SK-N-SH treated with all-trans-retinoic acid at 6 μM for 48 hours (cell line): ENCODE results near the gene MTF1.

Source experiments
- ATAC-seq: fragments of 200-7000 bp; cut with Tn5 transposase; 3 replicates; pipeline ENCODE4 v1.9.1; 2020; ENCODE audit warnings: mild to moderate bottlenecking, moderate library complexity
- ARNTL ChIP-seq: fragments of 450-650 bp; formaldehyde crosslinking; IDR thresholded peaks from 2 replicates; pipeline ENCODE4 v1.5.0; 2020; ENCODE audit warnings: low read depth, mild to moderate bottlenecking, moderate library complexity, borderline replicate concordance
- BACH2 ChIP-seq: fragments of 250-450 bp; sonication (Bioruptor Pico); IDR thresholded peaks from 2 replicates; pipeline ENCODE4 v1.9.0; 2021; ENCODE audit warnings: mild to moderate bottlenecking, borderline replicate concordance
- CREB5 ChIP-seq: fragments of 250-450 bp; sonication (Bioruptor Pico); IDR thresholded peaks from 2 replicates; pipeline ENCODE4 v1.5.1; 2020; ENCODE audit warnings: low read depth, mild to moderate bottlenecking, moderate library complexity
- CSDC2 ChIP-seq: fragments of 250-450 bp; sonication (Bioruptor Pico); IDR thresholded peaks from 2 replicates; pipeline ENCODE4 v1.5.0; 2020; ENCODE audit warnings: mild to moderate bottlenecking, moderate library complexity
- CSRNP3 ChIP-seq: fragments of 250-450 bp; sonication (Bioruptor Pico); IDR thresholded peaks from 2 replicates; pipeline ENCODE4 v1.5.1; 2021; ENCODE audit warnings: mild to moderate bottlenecking, moderate library complexity
- GLIS3 ChIP-seq: fragments of 250-450 bp; sonication (Bioruptor Pico); IDR thresholded peaks from 2 replicates; pipeline ENCODE4 v1.5.0; 2020; ENCODE audit warnings: mild to moderate bottlenecking, moderate library complexity
- ISL1 ChIP-seq: fragments of 250-450 bp; sonication (Bioruptor Pico); IDR thresholded peaks from 2 replicates; pipeline ENCODE4 v2.1.2; 2022; ENCODE audit warnings: mild to moderate bottlenecking, moderate library complexity
- OSR1 ChIP-seq: fragments of 250-450 bp; sonication (Bioruptor Pico); IDR thresholded peaks from 2 replicates; pipeline ENCODE4 v1.8.0; 2022; ENCODE audit warnings: moderate library complexity, mild to moderate bottlenecking, inconsistent platforms
- POU6F1 ChIP-seq: fragments of 250-450 bp; sonication (Bioruptor Pico); IDR thresholded peaks from 2 replicates; pipeline ENCODE4 v1.8.0; 2021; ENCODE audit warnings: low read depth, mild to moderate bottlenecking, moderate library complexity, borderline replicate concordance
- RARB ChIP-seq: fragments of 250-450 bp; sonication (Bioruptor Pico); IDR thresholded peaks from 2 replicates; pipeline ENCODE4 v1.8.0; 2021; ENCODE audit warnings: mild to moderate bottlenecking, moderate library complexity
- SNAI2 ChIP-seq: fragments of 250-450 bp; sonication (Bioruptor Pico); IDR thresholded peaks from 2 replicates; pipeline ENCODE4 v1.5.0; 2020; ENCODE audit warnings: mild to moderate bottlenecking, moderate library complexity
- TCF4 ChIP-seq: fragments of 250-450 bp; sonication (Bioruptor Pico); IDR thresholded peaks from 2 replicates; pipeline ENCODE4 v1.8.0; 2021; ENCODE audit warnings: mild to moderate bottlenecking, moderate library complexity, borderline replicate concordance
- TSHZ2 ChIP-seq: fragments of 250-450 bp; sonication (Bioruptor Pico); IDR thresholded peaks from 2 replicates; pipeline ENCODE4 v1.5.0; 2020; ENCODE audit warnings: mild to moderate bottlenecking, moderate library complexity
- ZC3H10 ChIP-seq: fragments of 250-450 bp; sonication (Bioruptor Pico); IDR thresholded peaks from 2 replicates; pipeline ENCODE4 v1.5.1; 2021; ENCODE audit warnings: mild to moderate bottlenecking, moderate library complexity
- ZNF565 ChIP-seq: fragments of 450-650 bp; formaldehyde crosslinking; conservative IDR thresholded peaks from 2 replicates; pipeline ENCODE4 v1.5.0; 2020; ENCODE audit warnings: low read depth, mild to moderate bottlenecking, moderate library complexity
- ZNF70 ChIP-seq: fragments of 450-650 bp; formaldehyde crosslinking; IDR thresholded peaks from 2 replicates; pipeline ENCODE4 v1.5.0; 2020; ENCODE audit warnings: mild to moderate bottlenecking, moderate library complexity
- ZNF8 ChIP-seq: fragments of 450-650 bp; formaldehyde crosslinking; IDR thresholded peaks from 2 replicates; pipeline ENCODE4 v1.5.0; 2020; ENCODE audit warnings: mild to moderate bottlenecking, moderate library complexity

MTF1 gene

GRCh38 chr1:37853157-37853556 is 6.2 kb downstream of the MTF1 start:
- TF ChIP-seq CSDC2: no peak
- ATAC-seq: no peak

- ATAC-seq: no peak
These were observed 7.6 kb downstream of the MTF1 start for GRCh38 chr1:37851782-37852210.

GRCh38 chr1:37851262-37851661 is 8.1 kb downstream of the MTF1 start:
- TF ChIP-seq OSR1: no peak
- no peak for TF ChIP-seq ZNF565 (CRISPR knock-in tag)
- no peak for TF ChIP-seq ZNF8 (CRISPR knock-in tag)
- TF ChIP-seq CSDC2: no peak
- TF ChIP-seq BACH2 (CRISPR knock-in tag): no peak
- TF ChIP-seq TSHZ2 (CRISPR knock-in tag): no peak
- no peak for TF ChIP-seq GLIS3 (CRISPR knock-in tag)
- TF ChIP-seq ARNTL (CRISPR knock-in tag): no peak
- no peak for TF ChIP-seq ZNF70 (CRISPR knock-in tag)
- TF ChIP-seq CREB5 (CRISPR knock-in tag): no peak
- TF ChIP-seq ZC3H10 (CRISPR knock-in tag): no peak
- no peak for ATAC-seq

More at GRCh38 chr1:37851782-37852210, 7.6 kb downstream of the MTF1 start:
- no peak for TF ChIP-seq ZNF565 (CRISPR knock-in tag)
- TF ChIP-seq ZC3H10 (CRISPR knock-in tag): no peak
- no peak for TF ChIP-seq TCF4 (CRISPR knock-in tag)
- no peak for TF ChIP-seq CSDC2
- no peak for TF ChIP-seq ISL1 (CRISPR knock-in tag)
- no peak for TF ChIP-seq BACH2 (CRISPR knock-in tag)
- no peak for TF ChIP-seq RARB (CRISPR knock-in tag)
- TF ChIP-seq ZNF70 (CRISPR knock-in tag): no peak
- no peak for TF ChIP-seq OSR1
- TF ChIP-seq POU6F1: no peak
- TF ChIP-seq CSRNP3 (CRISPR knock-in tag): no peak
- no peak for TF ChIP-seq CREB5 (CRISPR knock-in tag)
- TF ChIP-seq SNAI2 (CRISPR knock-in tag): no peak
- TF ChIP-seq ARNTL (CRISPR knock-in tag): no peak
- no peak for TF ChIP-seq ZNF8 (CRISPR knock-in tag)
- no peak for TF ChIP-seq TSHZ2 (CRISPR knock-in tag)
